Posterior vena cava (tissue), 2 donors: ENCODE results near the gene TM2D1. TPM values are rescaled to one million over a fixed set of nuclear protein-coding genes. Genes with fewer than 3 reads are reported as not detected.
A peak's percentile ranks its signal among the peaks of the same experiment; 100 is the strongest.

Source experiments
- DNase-seq: peaks from one replicate; pipeline ENCODE4 v3.0.0-alpha.2; 2020; ENCODE audit warnings: low spot score
- intact Hi-C, 2 donors: fragments of 100-400 bp; cut with DNase I; formaldehyde crosslinking; loops; one replicate each; pipeline versions ENCODE4 v1.14.1 to v1.14.2; 2022 to 2023
- long read RNA-seq, 2 donors: library from polyadenylated mRNA; unstranded; transcript quantifications; one replicate each; pipeline ENCODE4 v2.0.0, GENCODE V29; 2020 to 2021
- total RNA-seq, 2 donors: library from RNA; stranded (reverse); fragmentation: NEBNext Ultra II Directional; extraction: Animal tissue kit (Norgen Biotek cat#: 25700); gene quantifications; one replicate each; pipeline ENCODE4 v1.2.1, GENCODE V29; 2021
- donor health status: DM: yes; HTN: yes; CAD: no.
- donor health status: DM: yes; HTN: yes; CAD: no.

TM2D1 gene
- 10 to 100 TPM; 34.8 to 46.1 TPM for total RNA-seq
- long read RNA-seq, donor 1, transcript TM2D1-201 (7 exons, 1,250 nt), result major isoform, 10 of 16 reads
- long read RNA-seq, donor 1, partial matches to known transcripts, result 2 of 16 reads
- long read RNA-seq, donor 1, other reads (novel, unspliced or antisense), result 4 of 16 reads
- long read RNA-seq, donor 2, transcript TM2D1-201 (7 exons, 1,250 nt), result major isoform, 52 of 66 reads
- long read RNA-seq, donor 2, partial matches to known transcripts, result 3 of 66 reads
- long read RNA-seq, donor 2, other reads (novel, unspliced or antisense), result 10 of 66 reads

DNA sequence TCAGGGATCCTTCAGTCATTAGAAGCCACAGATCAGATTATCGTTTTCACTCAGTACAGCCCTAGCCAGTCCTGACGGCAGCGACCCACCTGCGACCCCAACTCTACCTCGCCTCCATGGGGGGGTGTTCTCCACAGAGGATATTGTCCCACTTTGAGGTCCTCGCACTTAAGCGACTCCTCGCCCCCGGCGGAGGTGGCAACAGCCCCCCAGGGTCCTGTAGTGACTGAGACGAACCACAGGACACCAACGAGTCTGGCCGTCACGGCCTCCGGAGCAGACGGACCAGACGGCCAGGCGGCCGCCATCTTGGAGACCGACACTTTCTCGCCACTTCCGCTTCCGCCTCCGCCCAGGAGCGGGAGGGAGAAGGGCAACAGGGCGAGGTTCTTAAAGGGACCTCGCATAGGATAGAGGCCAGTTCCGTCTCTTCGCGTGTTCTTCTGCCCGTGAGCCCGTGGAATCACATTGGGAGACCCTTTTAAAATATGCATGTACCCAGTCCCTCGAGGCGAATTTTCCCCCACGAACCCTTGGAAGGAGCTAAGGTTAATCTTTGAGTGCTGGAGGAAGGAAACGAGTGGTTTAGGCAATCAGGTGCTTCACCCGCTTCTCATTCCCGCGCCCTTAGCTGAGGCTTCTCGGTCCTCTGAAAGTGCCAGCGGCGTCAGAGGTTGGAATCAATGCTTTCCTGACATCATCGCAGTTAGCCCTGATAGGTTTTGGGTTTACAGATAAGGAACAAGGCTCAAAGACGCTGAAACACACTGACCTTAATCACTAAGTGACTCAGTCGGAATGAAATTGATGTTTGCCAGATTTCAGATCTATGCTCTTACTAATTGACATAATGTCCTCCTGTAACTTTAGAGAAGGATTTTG lies at the start of gene TM2D1:
Gene TM2D1 (minus strand): TSS at position 329 of the 882 bp plus-strand sequence. CDS start 21 bp downstream, at position 308.
- intact Hi-C loops, result no loop called here
- peak; percentile 98 for DNase-seq

DNA sequence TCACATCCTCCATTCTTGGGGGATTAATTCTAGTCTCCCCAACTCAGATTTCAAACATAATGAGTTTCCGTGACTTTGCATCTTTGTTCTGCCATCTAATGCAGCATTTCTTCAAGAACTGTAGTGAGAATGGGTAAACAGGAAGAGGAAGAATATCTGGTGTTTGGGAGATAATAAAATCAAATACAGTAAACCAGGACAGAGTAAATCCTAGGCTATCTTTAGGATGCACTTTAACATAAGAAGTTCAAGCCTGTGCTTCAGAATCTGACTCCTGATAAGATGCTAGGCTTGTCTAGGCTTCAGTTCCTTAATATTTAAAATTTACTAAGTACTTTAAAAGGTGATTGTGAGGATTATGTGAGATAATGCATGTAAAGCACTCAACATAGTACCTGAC lies 45.2 kb upstream of the TM2D1 start:
- no peak for DNase-seq
- intact Hi-C loops, result no loop called here

DNA sequence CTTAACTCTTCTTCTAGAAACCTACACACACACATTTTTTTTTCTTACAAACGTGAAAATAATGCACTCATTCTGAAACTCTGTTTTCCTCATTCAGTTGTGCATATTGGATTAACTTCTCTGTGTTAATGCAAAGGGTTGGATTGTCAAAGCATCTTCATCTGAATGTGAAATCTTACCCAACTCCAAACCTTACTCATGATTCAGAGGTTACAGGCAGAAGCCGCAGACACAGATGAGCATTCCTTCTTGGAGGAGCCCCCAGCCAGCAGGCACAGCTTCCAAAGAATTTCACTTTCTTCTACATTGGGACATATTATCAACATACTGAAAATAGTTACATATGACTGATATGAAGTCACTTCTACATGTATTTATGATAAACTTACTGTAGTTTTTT lies 33.0 kb upstream of the TM2D1 start:
- intact Hi-C loops, result no loop called here
- DNase-seq, result no peak

DNA sequence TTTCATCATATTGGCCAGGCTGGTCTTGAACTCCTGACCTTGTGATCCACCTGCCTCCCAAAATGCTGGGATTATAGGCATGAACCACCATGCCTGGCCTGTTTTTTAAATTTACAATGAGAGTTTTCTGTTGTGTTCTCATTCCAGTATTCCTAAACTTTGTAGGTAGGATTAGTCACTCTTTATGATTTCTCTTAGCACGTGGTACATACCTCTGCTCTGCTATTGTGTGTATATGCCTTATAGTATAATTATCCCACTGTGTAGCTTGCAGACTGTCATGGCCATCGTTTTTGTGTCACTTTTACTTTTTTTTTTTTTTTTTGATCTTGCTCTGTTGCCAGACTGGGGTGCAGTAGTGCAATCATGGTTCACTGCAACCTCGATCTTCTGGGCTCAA lies 31.8 kb upstream of the TM2D1 start:
- intact Hi-C loops, result no loop called here
- DNase-seq, result no peak

DNA sequence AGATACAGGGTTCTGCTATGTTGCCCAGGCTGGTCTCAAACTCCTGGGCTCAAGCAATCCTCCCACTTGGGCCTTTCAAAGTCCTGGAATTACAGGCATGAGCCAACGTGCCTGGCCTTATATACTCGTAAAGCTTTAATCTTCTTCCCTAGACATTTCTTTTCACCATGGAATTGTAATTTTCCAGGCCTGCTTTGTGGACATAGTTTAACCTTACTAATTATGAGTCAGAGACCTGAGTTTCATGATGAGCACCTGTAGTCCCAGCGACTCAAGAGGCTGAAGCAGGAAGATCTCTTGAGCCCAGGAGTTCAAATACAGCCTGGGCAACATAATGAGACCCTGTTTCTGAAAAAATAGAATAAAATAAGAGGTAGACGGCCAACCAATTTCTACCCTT lies 29.6 kb upstream of the TM2D1 start:
- DNase-seq, result no peak
- intact Hi-C loops, result no loop called here

DNA sequence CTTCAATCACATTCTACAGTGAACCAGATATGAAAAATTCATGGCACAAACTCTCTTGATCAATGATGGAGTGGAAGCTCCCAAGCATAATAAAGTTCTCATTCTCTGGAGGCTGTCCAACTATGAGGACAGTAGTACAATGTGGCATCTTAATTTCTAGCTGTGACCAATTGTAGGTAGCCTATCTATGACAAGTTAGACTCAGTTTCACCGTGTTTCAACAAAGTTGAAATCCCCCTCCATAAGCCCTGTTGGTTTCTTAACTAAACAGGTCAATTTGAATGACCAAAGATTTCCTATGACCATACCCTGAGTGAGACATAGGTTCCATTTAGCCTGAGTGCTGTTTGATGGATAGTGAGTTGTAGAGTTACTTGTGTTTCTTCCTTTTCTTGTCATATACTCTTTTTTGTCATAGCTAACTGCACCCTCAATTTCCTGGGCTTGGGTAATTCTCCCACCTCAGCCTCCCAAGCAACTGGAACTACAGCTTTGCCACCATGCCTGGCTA lies 29.1 kb upstream of the TM2D1 start:
- intact Hi-C loops, result no loop called here
- DNase-seq, result no peak

DNA sequence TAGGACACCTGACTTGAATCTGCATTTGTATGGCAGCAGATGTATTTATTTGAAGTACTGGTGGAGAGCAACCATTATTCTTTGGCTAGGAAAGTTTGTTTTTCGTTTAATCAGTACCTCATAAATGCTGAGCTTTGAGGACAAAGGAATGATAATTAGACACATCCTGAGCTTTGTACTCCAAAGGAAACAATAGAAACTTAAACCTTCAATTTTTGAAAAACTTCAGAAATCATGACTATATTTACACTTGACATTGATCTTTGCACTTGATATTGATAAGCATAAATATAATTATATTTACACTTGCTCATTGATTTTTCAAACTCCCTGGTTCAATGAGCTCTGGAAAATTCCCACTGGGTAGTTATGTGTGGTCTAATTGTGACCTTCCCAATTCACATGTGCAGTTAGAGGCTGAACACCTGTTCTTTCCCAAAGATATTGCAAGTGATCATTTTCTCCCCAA lies 28.0 kb upstream of the TM2D1 start:
- no peak for DNase-seq
- intact Hi-C loops, result no loop called here

DNA sequence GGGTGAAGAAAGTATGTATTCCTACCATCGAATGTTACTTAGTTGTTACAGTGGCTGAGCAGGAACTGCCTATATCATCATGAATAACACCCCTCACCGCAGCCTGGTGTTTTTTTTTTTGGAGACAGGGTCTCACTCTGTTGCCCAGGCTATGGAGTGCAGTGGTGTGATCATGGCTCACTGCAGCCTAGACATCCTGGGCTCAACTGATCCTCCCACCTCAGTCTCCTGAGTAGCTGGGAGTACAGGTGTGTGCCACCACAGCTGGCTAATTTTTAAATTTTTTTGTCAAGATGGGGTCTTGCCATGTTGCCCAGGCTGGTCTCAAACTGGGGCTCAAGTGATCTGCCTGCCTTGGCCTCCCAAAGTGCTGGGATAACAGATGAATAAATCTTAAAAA lies 24.6 kb upstream of the TM2D1 start:
- intact Hi-C loops, result no loop called here
- no peak for DNase-seq

DNA sequence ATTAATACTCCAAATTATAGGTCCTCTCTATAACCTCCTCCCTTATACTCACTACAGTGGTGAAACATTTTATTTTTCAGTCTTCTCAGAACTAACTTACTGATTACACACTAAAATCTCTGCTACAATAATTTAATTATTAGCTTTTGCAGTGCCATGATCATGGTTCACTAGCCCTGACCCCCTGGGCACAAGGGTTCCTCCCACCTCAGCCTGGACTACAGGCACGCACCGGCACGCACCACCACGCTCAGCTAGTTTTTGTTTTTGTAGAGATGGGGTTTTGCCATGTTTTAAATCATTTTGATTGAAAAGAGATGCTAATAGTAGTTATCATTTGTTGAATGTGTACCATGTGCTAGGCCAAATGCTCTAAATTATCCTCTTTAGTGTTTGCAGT lies 23.6 kb upstream of the TM2D1 start:
- no peak for DNase-seq
- intact Hi-C loops, result no loop called here

DNA sequence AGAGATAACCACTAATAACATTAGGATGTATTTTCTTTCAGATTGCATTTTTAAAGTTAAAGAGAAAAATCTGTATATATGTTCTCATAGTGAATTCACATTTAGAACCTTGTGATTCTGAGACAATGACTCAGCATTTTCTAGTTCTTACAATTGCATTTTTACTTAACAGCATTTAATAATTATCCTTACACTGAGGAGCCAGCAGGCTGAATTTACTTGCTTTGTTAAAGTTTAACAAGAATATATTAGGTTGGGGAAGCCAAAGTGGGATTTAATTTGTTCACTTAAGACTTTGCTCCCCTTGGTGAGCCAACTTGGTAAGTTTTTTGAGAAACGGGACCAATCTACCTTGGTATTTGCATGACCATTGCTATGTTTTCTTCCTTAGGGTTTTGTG lies 21.9 kb upstream of the TM2D1 start:
- intact Hi-C loops, result no loop called here
- no peak for DNase-seq

DNA sequence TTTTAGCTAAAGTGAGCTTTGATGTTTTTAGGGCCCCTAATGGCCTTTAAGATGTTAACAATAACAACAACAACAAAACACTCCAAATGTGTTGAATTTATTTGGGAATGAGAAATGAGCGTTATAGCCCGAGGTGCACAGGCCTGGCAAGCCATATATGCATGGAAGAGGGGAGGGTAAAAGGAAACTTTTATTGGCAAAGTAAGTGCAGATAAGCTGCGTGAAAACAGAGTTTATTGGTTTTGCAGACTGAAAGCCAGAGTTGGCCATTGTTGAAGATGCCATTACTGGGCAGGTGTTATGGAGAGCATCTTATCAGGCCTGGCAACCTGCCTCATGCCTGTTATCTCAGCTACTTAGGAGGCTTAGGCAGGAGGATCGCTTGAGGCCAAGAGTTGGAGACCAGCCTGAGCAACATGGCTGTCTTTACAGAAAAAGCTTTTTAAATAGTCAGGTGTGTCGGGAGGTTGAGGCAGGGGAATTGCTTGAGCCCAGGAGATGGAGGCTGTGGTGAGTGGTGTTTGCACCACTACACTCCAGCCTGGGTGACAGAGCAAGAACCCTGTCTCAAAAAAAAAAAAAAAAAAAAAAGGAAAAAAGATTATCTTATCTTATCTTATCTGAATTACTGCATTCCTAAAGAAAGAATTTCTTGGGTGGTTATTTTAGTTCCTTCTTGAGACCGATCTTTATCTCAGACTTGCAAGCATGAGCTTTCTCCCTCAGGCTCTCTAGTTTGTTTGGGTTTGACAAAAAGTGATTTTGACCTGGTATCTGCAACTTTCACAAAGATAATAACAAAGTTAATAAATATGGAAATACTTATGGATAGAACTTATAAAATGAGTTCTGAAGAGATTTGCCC lies 19.0 kb upstream of the TM2D1 start:
- intact Hi-C loops, result loop anchor here in 1 of 2 donors (5.0 kb wide), 1 partner anchor 98 kb away; no protein-coding TSS in a partner anchor
- DNase-seq, result no peak

DNA sequence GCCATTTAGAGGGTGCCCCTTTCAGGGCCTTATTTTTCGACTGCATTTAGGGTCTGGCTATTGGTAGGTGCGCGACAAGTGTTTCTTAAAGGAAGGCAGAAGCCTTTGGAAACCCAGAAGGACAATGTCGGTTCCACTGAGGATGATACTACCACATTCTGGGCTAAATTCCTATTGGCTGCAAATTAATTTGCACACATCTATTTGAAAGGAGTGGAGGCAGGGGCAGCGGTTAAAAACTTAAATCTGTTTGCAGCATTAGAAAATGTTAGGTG lies 18.4 kb upstream of the TM2D1 start:
- DNase-seq, result no peak
- intact Hi-C loops, result loop anchor here in 1 of 2 donors (5.0 kb wide), 1 partner anchor 99 kb away; no protein-coding TSS in a partner anchor

DNA sequence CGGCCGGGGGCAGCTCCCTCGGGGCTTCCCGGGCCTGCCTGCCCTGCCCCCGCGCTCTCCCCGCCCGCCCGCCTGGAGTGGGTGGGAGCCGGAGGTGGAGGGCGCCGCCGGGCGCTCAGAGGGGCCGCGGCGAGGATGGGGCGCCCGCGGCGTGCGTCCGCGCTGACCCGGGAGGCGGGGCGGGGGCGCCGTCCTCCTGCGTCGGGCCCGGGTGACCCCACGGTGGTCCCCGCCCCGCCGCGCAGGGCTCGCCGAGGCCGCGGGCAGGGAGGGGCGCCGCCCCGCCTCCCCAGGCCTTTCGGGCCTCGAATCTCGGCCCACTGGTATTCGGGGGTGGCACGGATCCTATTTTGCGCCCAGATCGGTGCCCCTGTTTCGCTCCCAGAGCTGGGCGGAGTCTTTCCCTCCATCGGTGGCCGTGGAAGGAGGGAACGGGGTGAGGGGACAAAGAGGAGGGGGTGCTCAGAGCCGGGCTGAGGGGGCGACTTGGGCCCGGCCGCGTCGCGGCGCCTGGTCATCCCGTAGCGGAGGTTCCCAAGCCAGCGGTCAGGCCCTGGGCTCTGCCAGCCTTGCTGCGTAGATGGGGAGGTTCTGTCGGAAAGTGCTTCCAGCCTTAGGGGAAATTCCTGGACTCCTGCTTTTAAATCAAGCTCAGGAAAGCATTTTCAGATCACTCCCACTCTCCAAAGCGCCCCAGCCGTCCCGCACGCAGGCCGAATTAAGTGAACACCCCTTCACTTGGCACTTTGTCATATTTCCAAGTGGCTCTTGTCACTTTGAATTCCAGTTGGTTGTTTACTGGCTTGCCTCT lies 17.9 kb upstream of the TM2D1 start:
- peak; percentile 86 for DNase-seq
- intact Hi-C loops, result loop anchor here in 1 of 2 donors (5.0 kb wide), 1 partner anchor 99 kb away; no protein-coding TSS in a partner anchor

DNA sequence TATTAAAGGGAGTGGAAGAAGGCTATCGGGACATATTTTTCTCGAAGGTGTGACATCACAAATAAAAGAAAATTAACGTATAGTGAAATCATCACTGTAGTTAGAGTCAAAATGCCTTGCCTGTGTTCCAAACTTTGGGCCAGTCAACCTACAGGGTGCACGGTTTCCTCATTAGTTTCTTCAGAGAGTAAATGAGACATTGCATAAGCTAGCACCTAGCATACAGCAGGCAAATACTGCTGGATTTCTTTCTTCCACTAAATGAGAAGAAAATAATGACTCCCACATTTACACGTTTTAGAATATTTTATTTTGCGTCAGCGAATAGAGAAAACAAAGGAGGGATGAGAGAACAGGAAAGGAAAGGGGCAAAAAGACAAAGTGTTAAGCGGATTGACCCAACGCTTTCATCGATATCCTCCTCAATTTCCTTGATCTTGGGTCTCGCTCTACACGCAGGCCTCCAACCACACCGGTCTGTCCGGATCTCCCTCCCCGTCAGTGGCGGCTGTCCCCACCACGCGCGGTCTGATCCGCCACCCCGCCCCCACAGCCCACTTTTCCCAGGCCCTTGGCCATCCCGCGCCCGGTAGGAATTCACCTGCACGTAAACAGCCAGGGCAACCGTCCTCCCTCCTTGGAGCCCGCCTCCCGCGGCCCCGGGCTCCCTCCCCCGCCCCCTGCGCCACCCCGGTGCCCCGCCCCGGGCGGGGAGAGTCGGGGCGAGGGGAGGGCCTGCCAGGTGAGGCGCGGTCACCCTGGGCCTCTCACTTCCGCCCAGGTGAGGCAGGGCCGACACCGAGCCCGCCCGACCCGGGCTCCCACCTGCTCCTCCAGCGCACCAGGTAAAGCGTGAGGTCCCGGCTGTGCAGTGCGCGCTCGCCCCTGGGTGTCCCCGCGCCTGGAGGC lies 17.0 kb upstream of the TM2D1 start, which contains the start of gene PATJ:
Gene PATJ (plus strand): TSS at position 770 of the 909 bp plus-strand sequence. CDS start 20,413 bp downstream, outside the sequence.
- intact Hi-C loops, result loop anchor here in 1 of 2 donors (5.0 kb wide), 1 partner anchor 100 kb away; no protein-coding TSS in a partner anchor
- DNase-seq, result peak; percentile 87

DNA sequence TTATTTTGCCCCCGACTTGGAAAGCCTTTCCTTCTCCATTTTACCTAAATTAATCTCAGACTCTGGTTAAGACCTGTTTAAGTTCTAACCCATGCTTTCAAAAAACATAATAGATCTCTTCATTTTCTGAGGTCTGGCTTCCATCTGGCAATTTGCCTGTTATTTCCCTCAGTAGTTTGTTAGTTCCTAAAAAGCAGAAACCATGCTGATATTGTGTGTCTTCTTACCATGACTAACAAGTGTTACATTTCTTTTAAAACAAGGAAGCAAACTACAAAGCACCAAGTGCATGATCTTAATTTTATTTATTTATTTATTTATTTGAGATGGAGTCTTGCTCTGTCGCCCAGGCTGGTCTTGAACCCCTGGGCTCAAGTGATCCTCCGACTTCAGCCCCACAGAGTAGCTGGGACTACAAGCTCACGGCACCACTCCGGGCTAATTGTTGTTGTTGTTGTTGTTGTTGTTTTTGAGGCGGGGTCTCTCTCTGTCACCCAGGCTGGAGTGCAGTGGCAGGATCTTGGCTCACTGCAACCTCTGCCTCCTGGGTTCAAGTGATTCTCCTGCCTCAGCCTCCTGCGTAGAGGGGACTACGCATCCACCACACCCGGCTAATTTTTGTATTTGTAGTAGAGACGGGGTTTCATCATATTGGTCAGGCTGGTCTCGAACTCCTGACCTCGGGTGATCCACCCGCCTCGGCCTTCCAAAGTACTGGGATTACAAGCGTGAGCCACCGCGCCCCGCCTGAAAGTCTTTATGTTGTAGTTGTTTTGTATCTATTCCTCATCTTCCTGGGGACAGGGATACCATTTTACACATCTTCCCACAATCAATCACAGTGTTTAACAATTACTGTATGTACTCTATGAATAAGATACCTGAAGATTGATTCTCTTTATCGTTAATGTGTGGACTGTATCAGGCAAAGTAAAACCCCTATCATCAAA lies 16.1 kb upstream of the TM2D1 start:
- no peak for DNase-seq
- intact Hi-C loops, result loop anchor here in 1 of 2 donors (5.0 kb wide), 1 partner anchor 101 kb away; no protein-coding TSS in a partner anchor

DNA sequence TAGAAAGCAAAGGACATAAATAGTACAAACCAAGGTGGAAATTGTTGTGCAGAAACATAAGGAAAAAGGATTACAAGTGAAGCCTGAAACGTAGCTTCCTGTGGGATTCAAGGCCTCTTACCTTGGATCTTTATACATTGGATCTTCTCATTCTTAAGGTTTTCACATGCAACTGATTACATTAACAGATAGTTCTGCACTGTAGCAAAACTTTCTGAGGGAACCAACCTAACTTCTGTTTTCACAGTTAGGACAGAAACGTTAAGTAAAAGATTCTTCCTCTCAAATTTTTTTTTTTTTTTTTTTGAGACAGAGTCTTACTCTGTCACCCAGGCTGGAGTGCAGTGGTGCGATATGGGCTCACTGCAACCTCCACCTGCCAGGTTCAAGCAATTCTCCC lies 7.8 kb upstream of the TM2D1 start:
- intact Hi-C loops, result no loop called here
- DNase-seq, result no peak
